NCI-H187 (cell line): ENCODE measurements around the gene NCAPD2.
A peak's percentile ranks its signal among the peaks of the same experiment; 100 is the strongest.
"Not testable (repeated sequence)": the region's sequence is repeated elsewhere in the genome, so short reads cannot be mapped to it uniquely, and the experiment has no call there.

Experiments
- DNase-seq, 2 experiments: peaks; one replicate each; lab custom pipeline; 2025; lab: John Stamatoyannopoulos, UW

The NCAPD2 gene

DNA sequence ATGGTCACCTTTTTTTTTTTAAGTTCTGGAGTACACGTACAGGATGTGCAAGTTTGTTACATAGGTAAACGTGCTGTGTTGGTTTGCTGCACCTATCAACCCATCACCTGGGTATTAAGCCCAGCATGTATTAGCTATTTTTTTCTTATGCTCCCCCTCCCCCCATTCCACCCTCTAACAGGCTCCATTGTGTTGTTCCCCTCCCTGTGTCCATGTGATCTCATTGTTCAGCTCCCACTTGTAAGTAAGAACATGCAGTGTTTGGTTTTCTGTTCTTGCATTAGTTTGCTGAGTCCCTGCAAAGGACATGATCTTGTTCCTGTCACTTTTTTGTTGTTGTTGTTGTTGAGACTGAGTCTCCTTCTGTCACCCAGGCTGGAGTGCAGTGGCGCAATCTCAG is 3.4 kb downstream of the NCAPD2 start:
- not testable (repeated sequence) for DNase-seq

DNA sequence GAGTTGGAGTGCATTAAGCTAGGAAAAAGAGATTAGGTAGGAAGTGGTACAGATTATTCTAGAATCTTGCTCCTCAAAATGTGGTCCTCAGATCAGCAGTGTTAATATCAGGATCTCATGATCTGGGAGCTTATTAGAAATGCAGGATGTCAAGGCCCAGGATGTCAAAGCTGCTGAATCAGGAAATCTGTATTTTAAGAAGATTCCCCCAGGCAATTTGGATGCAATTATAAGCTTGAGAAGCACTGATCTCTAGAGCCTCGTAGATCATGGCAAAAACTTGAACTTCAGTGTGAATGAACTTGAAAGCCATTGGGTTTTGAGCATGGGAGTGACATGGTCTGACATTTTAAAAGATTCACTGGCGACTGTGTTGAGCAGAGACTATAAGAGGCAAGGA is 6.6 kb downstream of the NCAPD2 start:
- DNase-seq, result no peak

DNA sequence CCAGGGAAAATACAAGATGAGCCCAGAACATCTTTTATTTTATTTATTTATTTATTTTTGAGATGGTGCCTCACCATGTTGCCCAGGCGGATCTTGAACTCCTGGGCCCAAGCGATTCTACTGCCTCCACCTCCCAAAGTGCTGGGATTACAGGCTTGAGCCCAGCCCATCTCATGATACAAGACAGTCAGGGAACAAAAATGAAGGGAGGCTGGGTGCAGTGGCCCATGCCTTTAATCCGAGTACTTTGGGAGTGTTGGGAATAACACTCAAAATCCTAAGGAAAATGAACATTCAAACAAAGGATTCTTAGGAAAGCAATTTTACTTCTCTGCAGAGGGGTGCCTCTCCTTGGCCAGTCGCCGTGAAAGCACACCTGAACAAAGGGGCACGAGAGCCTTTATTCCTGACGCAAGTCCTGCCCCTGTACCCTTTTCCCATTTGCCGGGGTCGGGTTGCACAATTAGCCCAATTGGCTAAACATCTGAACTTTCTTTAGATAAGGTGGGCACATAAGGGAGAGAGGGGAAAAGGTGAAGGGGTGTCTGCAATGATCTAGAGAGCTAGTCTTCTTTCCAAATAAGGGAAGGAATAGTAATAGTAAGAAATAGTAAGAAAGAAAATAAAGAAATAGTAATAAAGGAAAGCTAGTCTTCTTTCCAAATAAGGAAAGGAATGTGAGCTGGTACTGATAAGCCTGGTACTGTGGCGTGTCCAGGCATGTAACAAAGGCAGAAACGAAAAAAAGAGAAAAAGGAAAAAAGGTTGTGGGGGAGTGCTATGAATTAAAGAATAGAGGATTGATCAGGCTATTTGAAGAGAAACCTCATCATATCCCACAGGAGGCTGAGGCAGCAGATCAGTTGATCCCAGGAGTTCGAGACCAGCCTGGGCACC is 13.4 kb downstream of the NCAPD2 start:
- DNase-seq, result no peak

DNA sequence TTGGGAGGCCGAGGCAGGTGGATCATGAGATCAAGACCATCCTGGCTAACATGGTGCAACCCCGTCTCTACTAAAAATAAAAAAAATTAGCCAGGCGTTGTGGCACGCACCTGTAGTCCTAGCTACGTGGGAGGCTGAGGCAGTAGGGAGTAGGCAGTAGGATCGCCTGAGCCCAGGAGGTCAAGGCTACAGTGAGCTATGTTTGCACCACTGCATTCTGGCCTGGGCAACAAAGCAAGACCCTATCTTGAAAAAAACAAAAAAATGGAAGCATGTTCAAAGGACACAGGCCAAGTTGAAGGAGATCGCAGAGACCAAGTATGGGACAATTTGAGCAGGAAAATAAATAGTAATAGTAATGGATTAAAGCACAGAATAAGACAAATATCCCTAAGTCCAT is 14.2 kb downstream of the NCAPD2 start:
- no peak for DNase-seq

DNA sequence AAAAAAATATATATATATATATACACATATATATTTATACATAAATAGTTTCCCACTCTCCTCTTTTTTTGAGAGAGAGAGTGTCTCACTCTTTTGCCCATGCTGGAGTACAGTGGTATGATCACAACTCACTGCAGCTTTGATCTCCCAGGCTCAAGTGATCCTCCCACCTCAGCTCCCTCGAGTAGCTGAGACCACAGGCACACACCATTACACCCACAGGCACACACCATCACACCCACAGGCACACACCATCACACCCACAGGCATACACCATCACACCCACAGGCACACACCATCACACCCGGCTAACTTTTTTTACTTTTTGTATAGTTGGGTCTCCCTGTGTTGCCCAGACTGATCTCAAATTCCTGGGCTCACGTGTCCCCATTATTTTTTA is 26.3 kb downstream of the NCAPD2 start:
- no peak for DNase-seq

DNA sequence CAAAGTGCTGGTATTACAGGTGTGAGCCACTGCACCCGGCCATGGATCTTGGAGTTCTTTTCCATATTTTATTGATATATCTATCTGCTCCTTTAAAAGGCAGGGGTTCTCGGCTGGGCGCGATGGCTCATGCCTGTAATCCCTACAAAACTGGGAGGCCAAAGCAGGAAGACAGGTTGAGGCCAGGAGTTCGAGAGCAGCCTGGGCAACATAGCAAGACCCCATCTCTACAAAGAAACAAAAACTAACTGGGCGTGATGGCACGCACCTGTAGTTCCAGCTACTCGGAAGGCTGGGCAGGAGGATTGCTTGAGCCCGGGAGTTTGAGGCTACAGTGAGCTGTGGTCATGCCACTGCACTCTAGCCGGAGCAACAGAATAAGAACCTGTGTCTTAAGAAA is 28.3 kb downstream of the NCAPD2 start:
- no peak for DNase-seq

DNA sequence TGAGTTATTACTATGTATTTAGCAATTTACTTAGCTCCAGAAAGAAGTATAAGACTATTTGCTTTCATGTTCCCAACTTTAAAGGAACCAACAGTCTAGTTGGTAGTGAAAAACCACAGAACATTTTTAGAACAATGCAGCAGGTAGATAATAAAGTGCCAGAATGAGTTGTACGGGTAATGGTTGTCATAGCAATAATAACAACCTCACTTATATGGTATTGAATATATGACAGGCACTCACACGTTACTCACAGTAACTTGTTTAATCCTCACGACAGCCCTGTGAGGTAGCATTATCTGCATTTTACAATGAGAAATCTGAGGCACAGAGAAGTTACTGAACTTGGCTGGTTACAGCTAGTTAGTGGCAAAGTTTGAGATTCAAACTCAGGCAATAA is 29.8 kb downstream of the NCAPD2 start:
- DNase-seq, result no peak

DNA sequence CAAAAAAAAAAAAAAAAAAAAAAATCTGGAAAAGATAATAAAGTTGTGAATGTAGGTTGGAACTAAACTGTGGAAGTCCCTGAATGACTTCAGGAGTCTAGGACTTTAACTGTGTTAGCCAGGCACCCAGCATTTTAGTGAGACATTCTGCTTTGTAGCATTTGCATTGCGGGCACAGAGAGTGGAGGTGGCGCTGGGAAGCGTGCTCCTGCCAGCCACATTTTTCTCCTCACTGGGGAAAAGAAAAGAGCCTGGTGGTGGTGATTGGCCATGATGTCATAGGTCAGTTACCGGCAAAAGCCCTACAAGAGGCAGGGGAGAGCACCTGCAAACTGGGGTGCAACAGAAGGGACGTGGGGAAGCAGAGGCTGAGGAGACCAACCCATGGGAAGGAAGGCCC is 30.7 kb downstream of the NCAPD2 start:
- no peak for DNase-seq

DNA sequence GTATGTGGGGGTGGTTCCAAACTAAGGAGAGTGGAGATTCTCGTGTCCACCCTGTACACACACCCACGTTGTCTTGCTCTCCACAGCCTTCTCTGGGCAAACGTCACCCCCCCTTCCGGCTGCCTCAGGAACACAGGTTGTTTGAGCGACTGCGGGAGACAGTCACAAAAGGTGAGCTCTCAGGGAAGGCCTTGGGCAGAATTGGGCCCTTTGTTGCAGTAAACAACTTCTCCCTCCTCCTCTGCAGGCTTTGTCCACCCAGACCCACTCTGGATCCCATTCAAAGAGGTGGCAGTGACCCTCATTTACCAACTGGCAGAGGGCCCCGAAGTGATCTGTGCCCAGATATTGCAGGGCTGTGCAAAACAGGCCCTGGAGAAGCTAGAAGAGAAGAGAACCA is 32.3 kb downstream of the NCAPD2 start:
- no peak for DNase-seq

DNA sequence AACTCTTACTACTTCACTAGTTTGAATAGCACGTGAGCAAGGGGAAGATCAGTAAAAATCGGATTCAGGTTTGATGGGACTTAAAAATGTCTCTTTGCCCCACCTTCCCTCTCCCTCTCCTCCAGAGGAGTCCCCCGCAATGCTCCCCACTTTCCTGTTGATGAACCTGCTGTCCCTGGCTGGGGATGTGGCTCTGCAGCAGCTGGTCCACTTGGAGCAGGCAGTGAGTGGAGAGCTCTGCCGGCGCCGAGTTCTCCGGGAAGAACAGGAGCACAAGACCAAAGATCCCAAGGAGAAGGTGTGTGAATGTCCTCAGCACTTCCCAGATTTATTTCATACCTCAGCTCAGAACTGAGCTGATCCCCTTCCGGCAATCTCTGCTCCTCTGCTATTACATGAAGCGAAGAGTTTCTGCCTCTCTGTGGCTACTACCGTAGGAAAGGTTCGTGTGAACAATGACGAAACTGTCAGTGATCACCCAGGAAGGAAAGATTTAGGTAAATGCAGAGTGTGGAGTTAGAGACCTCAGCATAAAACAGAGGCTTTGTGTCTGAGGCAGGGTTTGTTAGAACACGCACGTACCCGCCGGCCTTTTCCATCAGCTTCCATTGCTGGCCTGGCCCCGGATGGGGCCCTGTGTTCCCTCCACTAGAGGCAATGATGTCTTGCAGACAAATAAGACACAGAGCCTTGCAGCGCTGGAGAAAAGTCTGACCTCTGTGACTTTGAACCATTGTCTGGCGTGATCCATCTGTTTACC is 33.0 kb downstream of the NCAPD2 start:
- DNase-seq, result no peak

DNA sequence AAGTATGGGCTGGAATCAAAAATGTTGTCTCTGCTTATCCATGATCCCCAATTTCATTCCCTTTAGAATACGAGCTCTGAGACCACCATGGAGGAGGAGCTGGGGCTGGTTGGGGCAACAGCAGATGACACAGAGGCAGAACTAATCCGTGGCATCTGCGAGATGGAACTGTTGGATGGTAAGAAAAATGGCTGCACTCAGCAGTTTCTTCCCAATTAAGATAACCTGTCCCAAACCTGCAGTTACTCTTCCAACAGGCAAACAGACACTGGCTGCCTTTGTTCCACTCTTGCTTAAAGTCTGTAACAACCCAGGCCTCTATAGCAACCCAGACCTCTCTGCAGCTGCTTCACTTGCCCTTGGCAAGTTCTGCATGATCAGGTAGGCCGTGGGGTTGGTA is 33.8 kb downstream of the NCAPD2 start:
- no peak for DNase-seq

DNA sequence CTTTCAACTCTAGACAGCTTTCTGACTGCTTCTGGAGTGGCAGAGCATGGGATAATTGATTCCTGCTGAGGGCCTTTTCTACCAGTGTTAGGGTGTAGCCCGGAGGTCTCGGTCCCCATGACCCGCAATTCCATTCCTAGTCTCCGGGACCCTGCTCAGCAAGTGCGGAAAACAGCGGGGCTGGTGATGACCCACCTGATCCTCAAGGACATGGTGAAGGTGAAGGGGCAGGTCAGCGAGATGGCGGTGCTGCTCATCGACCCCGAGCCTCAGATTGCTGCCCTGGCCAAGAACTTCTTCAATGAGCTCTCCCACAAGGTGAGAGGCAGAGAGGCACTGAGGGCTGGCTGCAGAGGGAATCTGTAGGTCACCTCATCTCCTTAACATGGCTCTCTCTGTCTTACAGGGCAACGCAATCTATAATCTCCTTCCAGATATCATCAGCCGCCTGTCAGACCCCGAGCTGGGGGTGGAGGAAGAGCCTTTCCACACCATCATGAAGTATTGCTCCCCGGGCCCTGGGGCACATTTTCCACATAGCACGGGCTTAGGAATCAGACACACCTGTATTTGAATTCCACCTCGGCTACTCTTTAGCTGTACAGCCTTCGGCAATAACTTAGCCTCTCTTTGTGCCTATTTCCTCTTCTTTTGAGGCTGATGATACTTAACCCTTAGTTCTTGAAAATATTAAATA is 34.8 kb downstream of the NCAPD2 start:
- DNase-seq, result no peak

DNA sequence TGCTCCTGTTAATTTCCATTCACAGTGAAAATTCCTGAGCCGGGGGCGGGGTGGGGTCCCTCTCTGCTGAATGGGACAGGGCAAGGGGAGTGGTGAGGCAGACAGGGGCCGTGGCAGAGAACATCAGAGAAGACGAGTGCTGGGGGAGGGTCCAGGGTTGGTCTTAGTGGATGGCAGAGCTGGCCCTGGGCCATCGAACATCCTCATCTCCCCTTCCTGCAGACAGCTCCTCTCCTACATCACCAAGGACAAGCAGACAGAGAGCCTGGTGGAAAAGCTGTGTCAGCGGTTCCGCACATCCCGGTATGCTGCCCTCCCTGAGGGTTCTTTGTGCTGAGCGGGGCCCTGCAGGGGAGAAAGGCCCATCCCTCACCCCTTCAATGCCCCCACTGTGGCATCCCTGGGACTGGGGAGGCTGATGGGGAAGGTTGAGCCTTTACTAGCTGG is 35.4 kb downstream of the NCAPD2 start:
- DNase-seq, result no peak

DNA sequence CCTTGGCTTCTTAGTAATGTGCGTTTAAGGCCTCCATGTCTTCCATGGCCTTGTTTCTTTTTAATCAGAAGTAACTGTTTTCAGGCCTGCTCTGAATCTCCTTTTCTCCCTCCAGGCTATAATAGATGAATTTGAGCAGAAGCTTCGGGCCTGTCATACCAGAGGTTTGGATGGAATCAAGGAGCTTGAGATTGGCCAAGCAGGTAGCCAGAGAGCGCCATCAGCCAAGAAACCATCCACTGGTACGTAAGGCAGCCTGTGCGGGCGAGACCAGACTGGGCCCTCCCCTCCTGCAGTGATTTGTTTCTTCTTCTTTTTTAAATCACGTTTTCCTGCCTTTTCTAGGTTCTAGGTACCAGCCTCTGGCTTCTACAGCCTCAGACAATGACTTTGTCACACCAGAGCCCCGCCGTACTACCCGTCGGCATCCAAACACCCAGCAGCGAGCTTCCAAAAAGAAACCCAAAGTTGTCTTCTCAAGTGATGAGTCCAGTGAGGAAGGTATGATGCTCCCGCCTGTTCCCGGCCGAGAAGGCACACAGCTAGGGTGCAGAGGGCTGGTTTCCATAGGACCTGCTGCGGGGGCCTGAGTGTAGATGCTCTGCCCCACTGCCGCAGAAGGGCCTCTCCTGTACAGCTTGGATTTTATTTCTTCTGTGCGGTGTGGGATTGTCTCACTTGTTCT is 36.8 kb downstream of the NCAPD2 start:
- DNase-seq, result no peak

DNA sequence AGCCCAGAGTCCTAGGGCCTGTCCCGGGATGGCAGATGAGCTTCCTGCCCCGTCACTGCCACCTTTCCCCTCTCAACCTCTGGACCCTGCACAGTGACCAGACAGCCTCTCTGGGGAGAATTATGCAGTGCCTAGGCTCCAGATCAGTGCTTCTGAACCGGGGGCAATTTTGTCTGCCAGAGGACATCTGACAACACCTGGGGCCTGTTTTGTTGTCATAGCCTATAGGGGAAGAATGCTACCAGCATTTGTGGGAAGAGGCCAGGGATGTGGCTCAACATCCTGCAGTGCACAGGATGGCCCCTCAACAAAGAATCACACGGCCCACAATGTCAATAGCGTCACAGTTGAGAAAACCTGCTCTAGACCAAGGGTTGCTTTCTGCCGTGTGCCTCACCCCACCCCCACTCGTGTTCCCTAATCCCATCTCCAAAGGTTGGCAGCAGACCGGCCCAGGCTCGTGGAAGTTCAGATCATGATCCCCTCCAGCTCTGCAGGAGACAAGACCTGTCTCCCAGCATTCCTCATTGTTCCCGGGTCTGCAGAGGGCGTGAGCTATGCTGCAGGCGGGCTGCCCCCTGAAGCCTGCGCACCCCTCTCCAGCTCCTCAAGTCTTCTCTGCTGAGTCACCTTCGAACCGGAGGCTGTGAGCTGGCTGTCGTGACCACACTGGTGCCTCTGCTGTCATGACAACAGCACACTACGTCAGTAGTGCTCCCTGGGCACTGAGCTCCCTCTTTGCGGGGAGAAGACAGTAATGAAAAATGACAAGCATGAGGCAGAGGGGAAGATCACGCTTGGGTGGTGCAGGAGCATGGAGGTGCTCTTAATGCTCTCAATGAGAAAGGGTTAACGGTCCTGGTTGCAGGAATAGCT is 38.4 kb downstream of the NCAPD2 start:
- no peak for DNase-seq

DNA sequence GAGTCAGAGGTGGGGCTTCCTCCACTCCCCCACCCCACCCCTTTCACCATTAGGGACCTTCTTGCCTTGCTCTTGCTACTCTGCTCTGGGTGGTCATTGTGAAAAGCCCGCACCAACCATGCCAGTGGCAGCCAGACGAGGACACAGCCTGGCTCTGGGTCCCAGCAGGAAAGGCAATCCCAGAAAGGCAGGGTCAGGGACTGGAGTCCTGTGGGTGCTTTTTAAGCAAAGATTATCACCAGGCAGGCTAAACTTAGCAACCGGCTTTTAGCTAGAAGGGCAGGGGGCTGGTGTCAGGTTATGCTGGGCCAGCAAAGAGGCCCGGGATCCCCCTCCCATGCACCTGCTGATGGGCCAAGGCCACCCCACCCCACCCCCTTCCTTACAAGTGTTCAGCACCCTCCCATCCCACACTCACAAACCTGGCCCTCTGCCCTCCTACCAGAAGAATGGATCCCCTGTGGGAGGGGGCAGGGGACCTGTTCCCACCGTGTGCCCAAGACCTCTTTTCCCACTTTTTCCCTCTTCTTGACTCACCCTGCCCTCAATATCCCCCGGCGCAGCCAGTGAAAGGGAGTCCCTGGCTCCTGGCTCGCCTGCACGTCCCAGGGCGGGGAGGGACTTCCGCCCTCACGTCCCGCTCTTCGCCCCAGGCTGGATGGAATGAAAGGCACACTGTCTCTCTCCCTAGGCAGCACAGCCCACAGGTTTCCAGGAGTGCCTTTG is 39.2 kb downstream of the NCAPD2 start:
- peak; percentile 16 to 74 for DNase-seq

DNA sequence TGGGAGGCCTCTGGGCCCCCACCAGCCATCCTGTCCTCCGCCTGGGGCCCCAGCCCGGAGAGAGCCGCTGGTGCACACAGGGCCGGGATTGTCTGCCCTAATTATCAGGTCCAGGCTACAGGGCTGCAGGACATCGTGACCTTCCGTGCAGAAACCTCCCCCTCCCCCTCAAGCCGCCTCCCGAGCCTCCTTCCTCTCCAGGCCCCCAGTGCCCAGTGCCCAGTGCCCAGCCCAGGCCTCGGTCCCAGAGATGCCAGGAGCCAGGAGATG is 39.7 kb downstream of the NCAPD2 start:
- no peak for DNase-seq

DNA sequence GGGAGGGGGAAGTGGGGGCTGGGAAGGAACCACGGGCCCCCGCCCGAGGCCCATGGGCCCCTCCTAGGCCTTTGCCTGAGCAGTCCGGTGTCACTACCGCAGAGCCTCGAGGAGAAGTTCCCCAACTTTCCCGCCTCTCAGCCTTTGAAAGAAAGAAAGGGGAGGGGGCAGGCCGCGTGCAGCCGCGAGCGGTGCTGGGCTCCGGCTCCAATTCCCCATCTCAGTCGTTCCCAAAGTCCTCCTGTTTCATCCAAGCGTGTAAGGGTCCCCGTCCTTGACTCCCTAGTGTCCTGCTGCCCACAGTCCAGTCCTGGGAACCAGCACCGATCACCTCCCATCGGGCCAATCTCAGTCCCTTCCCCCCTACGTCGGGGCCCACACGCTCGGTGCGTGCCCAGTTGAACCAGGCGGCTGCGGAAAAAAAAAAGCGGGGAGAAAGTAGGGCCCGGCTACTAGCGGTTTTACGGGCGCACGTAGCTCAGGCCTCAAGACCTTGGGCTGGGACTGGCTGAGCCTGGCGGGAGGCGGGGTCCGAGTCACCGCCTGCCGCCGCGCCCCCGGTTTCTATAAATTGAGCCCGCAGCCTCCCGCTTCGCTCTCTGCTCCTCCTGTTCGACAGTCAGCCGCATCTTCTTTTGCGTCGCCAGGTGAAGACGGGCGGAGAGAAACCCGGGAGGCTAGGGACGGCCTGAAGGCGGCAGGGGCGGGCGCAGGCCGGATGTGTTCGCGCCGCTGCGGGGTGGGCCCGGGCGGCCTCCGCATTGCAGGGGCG is 40.2 kb downstream of the NCAPD2 start, which contains the start of gene GAPDH:
Gene GAPDH, plus strand, starts transcription at position 595 of the 772 bp plus-strand sequence. CDS start 316 bp downstream, outside the sequence.
- DNase-seq, result peak; percentile 97

DNA sequence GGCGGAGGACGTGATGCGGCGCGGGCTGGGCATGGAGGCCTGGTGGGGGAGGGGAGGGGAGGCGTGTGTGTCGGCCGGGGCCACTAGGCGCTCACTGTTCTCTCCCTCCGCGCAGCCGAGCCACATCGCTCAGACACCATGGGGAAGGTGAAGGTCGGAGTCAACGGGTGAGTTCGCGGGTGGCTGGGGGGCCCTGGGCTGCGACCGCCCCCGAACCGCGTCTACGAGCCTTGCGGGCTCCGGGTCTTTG is 40.7 kb downstream of the NCAPD2 start:
- DNase-seq, result no peak
